Fibroblast of skin of left biceps (primary cell): ENCODE results near the gene CCDC88B.
A peak's percentile ranks its signal among the peaks of the same experiment; 100 is the strongest.
"Not testable (repeated sequence)": the region's sequence is repeated elsewhere in the genome, so short reads cannot be mapped to it uniquely, and the experiment has no call there.

ENCODE experiments used
- DNase-seq, 2 experiments: peaks; one replicate each; pipeline ENCODE4 v3.0.0-alpha.2; 2013; ENCODE audit warnings: low read depth in 2 of 2

Gene CCDC88B

DNA sequence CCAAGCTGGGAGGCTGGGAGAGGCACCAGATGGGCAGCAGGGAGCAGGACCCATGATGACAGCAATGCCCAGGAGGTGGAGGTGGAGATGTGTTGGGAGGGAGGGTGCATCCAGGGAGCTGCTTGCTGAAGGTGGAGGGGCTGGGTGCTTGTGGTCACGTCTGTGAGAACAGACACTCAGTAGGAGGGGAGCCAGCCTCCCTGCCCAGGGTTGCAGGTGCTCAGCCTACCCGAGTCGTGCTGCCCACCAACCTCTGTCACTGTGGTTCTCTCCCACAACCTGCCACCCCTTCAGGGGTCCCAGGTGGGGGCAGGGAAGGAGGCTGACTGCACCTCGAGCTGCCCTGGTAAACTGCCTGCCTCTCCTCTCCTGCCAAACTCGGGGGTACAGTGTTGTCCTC, 16.6 kb upstream of the CCDC88B start:
- no peak for DNase-seq

DNA sequence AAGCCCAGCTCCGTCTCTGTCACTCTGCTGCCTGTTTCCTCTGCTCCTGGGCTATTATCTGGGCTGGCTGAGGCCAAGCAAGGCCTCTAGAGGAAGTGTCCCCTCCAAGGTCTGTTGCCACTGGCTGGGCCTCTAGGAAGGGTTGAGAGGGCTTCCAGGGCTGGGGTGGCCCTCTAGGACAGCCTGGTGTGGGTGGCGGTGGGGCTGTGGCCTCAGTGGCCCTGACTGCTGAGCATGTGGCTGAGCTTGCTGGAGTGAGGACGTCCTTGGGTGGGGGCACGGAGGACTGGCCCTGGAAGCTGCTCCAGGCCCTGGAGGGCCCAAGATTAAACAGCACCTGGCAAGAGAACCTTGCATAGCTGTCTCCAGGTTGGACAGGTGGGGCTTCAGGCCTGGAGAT, 16.0 kb upstream of the CCDC88B start:
- DNase-seq = not testable (repeated sequence)

DNA sequence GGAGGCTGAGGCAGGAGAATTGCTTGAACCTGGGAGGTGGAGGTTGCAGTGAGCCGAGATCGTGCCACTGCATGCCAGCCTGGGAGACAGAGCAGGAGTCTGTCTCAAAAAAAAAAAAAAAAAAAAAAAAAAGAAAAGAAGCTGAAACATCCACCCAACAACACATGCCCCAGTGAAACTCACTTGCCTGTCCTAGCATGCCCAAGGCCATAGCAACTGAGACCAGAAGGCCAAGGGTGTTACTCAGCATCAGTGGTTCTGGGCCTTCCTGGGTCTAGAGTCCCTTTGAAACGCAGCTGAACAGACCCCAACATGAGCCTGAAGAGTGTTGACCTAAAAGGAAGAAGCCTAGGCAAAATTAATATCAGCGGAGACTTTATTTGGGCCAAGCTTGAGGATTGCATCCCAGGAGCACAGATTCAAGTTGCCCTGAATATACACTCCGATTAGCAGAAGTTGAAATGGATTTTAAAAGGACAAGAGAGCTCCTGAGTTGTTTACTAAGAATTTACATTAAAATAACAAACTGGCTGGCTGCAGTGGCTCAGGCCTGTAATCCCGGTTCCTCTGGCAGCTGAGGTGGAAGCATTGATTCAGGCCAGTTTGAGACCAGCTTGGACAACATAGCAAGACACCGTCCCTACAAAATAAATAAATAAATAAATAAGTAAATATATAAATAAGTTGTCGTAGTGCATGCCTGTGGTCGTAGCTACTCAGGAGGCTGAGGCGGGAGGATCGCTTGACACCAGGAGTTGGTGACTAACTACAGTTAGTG, 15.1 kb upstream of the CCDC88B start:
- no peak for DNase-seq

DNA sequence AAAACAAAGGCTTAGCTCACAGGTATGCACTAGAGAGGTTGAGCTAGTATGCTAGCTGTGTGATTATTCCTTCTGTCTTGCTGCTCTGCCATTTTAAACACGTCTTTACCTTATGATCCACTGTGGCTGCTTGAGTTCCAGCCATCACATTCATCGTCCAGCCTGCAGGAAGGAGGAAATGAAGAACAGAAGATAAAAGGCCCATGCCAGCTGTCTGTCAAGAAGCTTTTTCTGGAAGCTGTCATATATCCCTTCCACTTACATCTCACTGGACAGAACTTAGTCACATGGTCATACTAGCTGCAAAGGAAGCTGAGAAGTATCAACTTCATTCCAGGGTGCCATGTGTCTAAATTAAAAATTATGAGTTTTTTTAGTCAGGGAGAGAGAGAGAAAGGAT, 12.6 kb upstream of the CCDC88B start:
- DNase-seq = no peak

DNA sequence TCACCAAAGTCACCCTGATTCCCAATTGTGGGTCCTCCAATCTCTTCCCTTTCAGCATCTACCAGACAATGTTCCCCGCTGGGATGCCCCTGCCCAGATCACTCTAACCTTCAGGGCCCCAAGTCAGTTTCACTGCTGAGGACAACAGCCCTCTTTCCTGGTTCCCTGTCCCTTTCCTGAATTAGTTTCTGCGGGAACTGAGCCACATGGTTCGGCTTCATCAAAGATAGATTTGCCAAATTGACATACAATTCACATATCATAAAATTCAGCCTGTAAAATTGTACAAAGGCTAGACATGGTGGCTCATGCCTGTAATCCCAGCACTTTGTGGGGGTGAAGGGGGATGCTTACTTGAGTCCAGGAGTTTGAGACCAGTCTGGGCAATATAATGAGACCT, 12.0 kb upstream of the CCDC88B start:
- DNase-seq = no peak

DNA sequence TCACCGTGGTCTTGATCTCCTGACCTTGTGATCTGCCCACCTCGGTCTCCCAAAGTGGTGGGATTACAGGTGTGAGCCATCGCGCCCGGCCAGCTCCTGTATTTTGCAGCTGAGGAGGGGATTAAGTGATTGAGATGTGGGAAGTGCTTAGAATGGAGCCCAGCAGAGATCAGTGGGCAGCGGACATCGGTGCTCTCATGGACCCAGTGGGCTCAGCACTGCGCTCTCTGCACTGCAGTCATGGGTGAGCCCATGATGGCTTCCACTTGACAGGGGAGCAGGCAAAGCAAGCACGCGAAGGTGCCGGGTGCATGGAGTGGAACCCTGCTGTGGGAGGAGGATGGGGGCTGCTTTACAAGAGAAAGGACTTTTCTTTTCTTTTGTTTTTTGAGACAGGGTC, 9.1 kb upstream of the CCDC88B start:
- DNase-seq = no peak

DNA sequence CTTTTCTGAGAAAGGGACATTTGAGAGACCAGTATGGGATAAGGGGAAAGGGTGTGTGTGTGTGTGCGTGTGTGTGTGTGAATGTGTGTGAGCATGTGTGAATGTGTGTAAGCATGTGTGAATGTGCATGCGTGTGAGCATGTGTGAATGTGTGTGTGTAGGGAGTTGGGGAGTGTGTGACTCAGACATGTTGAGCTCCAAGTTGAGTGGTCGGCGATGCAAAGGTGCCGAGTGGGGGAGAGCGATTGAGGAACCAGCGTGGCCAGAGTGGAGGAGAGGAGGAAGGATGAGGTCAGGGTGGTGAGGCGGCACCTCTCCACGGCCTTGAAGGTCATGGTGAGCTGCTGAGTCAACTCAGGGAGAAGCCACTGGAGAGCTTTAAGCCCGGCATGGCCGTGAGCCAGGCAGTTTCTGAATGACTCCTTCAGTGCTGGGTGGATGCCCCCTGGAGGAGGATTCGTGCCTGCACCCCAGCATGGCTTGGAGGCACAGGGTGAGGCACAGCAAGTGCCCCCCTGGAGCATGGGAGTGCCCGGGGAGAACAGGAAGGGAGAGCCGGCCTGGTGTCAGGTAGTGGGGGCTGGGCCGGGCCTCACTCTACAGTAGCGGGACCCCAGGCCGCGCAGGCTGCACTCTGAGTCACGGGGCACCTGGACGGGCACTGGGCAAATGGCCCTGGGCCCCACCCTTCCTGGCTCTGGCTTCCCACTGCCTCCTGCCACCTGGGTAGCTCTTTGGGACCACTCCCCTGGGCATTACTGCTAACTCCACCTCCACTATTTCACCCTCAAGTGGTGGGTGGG, 8.2 kb upstream of the CCDC88B start:
- peak; percentile 33 to 36 for DNase-seq

DNA sequence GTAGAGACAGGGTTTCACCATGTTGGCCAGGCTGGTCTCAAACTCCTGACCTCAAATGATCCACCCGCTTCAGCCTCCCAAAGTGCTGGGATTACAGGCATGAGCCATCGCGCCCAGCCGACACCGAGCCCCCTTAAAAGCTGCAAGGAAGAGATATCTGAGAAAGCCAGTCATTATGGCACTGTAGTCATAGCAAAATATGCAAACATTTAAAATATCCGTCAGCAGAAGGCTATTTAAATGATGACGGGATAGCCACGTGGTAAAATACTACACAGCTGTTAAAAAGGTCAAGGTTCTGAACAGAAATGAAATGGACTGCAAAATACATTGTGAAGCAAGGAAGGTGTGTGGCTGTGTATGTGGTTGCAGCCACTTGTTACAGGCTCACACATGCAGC, 6.4 kb upstream of the CCDC88B start:
- no peak for DNase-seq

DNA sequence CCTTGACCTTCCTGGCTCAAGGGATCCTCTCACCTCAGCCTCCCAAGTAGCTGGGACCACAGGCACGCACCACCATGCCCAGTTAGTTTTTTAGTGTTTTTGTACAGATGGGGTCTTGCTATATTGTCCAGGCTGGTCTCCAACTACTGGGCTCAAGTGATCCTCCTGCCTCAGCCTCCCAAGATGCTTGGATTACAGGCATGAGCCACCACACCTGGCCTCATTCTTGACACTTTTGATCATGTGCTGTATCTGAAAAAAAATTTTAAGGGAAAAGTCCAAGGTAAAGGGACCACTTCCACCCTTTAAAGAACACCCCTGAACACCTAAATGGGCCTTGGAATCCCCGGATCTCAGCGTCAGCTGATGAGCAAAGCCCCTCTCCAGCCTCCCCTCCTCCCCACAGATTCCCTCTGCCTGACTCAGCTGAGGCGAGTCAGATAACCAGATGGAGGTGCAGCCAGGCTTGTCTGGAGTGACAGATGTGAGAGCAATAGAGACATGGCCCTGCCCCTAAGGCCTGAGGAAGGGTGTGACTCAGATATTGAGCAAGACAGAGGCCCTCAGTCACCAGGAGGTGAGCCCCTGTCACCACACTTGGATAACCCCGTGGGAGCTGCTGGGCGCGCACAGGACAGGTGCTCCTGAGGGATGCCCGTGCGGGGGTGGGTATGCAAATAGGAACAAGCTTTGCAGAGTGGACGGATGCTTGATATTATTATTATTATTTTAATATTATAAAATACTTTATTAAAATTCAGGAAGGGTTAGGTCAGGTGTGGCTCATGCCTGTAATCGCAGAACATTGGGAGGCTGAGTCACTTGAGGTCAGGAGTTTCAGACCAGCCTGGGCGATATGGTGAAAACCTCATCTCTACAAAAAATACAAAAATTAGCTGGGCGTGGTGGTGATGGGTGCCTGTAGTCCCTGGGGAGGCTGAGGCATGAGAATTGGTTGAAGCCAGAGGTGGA, 5.0 kb upstream of the CCDC88B start:
- peak; percentile 77 for DNase-seq

DNA sequence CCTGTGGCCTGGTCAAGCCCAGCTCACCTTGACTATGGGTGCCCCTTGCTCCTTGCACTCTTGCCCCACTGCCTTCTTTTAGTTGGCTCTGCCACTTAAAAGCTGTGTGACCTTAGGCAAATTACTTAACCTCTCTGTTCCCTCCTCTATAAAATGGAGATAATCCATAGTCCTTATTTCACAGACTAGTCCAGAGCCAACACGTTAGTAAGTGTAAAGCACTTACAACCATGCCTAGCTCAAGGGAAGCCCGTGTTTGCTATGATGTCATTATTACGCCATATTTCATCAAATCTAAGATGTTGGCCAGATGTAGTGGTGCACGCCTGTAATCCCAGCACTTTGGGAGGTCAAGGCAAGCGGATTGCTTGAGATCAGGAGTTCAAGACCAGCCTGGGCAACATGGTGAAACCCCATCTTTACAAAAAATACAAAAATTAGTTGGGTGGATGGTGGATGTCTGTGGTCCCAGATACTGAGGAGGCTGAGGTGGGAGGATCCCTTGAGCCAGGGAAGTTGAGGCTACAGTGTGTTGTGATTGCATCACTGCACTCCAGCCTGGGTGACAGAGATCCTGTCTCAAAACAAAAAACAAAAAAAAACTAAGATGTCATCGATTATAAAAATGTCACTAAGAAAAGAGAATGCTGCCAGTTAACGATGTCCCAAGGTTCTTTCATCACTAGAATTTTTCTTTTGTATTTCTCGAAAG, 2.3 kb upstream of the CCDC88B start:
- no peak for DNase-seq

DNA sequence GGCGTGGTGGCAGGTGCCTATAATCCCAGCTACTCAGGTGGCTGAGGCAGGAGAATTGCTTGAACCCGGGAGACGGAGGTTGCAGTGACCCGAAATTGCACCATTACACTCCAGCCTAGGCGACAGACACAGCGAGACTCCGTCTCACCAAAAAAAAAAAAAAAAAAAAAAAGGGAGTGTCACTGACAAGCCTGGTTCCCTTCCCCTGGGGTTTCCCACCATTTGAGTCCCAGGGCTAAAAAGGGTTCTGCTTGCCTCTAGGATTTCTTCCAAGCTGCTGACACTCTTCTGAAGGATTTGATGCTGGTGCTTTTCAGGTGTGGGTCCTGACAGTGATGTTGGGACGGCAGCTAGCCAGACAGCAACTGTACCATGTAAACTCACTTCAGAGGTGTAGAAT, 1.3 kb upstream of the CCDC88B start:
- DNase-seq = no peak

DNA sequence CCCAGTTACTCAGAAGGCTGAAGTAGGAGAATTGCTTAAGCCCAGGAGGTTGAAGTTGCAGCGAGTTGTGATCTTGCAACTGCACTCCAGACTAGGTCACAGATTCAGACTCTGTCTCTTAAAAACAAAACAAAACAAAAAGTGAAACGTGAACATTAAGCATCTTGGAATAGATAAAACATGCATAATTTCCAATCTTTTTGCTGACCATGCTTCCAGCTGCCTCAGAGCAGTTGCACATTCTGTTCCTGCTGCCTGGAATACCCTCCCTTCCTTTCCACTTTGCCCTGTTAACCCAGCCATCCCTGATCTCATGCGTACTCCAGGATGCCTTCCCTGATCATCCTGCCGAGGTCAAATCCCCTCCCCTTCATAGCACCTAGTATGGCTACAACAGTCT, 718 bp upstream of the CCDC88B start:
- no peak for DNase-seq

DNA sequence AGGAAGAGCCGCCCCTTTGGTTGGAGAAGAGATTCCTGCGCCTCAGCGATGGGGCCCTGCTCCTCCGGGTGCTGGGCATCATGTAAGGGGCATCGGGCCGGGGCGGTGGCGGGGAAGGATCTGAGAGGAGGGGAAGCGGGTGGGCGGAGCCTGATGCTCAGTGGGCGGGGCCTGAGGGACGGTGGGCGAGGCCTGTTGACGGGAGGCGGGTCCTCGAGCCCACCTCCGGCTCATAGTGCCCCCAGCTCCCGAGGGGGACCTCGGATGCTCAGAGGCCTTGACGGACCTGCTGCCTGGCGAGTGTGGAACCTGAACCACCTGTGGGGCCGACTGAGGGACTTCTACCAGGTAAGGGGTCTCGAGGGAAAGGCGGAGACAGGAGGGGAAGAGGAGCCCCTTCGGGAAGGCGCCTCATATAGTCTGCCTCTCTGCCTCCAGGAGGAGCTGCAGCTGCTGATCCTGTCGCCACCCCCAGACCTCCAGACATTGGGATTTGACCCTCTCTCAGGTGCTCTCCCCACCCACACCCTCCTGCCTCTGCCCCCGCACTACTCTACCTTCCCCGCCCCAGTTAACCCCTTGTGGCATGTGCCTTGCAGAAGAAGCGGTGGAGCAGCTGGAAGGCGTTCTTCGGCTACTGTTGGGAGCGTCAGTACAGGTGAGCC, 799 bp downstream of the CCDC88B start:
- DNase-seq = no peak

DNA sequence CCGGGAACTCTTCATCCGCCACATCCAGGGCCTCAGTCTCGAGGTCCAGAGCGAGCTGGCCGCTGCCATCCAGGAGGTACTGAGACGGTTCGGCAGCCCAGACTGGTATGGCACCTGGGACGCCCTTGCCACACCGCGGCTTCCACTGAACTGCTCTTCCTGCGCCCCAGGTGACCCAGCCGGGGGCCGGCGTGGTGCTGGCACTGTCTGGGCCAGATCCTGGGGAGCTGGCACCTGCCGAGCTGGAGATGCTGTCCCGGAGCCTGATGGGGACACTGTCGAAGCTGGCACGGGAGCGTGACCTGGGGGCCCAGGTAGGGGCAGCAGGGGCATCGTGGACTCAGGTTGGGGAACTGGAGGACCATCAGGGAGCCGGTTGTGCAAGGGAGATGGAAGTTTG, 1.4 kb downstream of the CCDC88B start:
- DNase-seq = no peak

DNA sequence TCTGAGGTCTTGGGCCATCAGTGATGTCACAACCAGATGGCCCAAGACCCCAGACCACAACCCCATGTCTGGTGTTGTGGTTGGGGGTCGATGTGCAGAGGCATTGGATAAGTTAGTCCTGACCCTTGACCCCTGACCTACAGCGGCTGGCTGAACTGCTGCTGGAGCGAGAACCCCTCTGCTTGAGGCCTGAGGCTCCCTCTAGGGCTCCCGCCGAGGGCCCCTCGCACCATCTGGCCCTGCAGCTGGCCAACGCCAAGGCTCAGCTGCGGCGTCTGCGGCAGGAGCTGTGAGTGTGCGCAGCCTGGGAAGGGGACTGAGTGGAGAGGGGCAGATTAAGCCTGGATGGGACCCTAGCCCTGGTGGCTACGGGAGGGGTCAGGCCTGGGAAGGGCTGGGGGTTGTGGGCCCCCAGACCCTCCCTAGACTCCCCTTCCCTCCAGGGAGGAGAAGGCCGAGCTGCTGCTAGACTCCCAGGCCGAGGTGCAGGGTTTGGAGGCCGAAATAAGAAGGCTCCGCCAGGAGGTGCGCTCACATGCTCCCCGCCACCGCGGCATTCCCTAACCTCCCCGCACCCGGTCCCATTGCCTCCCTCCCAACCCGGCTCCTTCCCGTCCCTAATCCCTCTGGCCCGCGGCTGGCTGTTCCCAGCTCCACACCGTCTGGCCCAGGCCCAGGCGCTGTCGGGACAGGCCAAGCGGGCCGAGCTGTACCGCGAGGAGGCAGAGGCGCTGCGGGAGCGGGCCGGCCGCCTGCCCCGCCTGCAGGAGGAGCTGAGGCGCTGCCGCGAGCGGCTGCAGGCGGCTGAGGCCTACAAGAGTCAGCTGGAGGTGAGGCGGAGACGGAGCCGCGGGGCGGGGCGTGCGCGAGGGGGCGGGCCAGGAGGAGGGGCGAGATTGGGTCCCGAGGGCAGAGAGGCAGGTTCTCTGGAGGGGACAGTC, 2.1 kb downstream of the CCDC88B start:
- peak; percentile 63 to 64 for DNase-seq

DNA sequence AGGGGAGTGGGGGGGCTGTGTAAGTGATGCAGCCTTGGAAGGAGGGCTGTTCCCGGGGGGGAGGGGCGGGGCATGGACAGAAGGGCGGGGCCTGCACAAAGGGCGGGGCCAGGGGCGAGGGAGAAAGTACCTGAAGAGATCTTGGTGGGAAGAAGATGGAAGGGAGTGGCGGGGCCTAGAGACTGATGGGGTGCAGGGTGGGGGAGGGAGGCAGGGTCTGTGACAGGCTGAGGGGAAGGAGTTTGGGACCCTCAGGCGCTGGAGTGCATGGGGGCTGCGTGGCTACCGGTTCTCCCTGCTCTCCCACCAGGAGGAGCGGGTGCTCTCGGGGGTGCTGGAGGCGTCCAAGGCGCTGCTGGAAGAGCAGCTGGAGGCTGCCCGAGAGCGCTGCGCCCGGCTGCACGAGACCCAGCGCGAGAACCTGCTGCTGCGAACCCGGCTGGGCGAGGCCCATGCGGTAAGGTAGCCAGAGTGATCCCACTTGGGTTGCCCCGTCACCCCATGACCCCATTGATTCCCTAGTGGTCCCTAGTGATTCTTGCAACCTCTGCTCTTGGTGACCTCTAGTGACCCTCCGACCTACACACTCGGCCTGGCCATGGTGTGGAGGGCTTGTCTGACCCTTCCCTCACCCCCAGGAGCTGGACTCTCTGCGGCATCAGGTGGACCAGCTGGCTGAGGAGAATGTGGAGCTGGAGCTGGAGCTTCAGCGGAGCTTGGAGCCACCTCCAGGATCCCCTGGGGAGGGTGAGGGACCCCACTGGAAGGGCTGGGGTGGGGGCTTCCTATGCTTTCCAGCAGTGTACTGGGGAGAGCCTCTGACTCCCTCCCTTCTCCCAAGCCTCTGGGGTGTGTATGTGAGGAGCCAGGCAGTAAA, 3.1 kb downstream of the CCDC88B start:
- no peak for DNase-seq

DNA sequence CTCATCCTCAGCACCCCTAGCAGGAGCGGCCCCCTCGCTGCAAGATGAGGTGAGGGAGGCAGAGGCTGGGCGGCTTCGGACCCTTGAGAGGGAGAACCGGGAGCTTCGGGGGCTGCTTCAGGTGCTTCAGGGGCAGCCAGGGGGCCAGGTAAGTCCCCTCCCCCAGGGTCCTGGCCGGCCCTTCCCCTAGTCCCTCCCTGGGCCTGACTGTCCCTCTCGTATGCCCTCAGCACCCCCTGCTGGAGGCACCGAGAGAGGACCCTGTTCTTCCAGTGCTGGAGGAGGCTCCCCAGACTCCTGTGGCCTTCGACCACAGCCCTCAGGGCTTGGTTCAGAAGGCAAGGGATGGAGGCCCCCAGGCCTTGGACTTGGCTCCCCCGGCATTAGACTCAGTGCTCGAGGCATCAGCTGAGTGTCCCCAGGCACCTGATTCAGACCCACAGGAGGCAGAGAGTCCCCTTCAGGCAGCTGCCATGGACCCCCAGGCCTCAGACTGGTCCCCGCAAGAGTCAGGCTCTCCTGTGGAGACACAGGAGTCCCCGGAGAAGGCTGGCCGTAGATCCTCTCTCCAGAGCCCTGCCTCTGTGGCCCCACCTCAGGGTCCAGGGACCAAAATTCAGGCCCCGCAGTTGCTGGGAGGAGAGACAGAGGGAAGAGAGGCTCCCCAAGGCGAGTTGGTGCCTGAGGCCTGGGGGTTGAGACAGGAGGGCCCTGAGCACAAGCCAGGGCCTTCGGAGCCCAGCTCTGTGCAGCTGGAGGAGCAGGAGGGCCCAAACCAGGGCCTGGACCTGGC, 4.0 kb downstream of the CCDC88B start:
- no peak for DNase-seq

DNA sequence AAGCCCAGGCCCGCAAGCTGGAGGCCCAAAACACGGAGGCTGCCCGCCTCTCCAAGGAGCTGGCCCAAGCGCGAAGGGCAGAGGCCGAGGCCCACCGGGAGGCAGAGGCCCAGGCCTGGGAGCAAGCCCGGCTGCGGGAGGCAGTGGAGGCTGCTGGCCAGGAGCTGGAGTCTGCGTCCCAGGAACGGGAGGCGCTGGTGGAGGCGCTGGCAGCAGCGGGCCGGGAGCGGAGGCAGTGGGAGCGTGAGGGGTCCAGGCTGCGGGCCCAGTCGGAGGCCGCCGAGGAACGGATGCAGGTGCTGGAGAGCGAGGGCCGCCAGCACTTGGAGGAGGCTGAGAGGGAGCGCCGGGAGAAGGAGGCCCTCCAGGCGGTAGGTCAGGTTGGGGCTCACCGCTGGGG, 4.8 kb downstream of the CCDC88B start:
- DNase-seq = no peak
